ENCODE measurements around the gene SNTG2.

DNA sequence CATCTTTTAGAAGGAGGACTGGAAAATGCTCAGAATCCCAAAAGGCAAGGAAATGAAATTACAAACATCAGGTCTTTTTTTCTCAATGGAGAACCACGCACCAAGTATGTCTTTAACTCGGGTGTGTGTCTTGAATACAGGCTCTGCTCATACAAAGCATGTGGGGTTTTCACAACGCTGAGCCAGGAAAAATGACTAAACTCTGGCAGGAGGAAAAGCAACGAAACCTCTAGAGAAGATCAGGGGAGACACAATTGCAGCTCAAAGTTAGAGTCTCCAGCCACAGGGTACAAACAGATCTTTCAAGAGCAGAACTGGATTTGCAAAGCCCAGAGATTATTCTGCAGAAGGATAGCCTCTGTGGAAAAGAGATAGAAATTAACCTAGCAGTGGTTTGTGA lies 419.8 kb downstream of the SNTG2 start:
- TF ChIP-seq, protein P1, sequence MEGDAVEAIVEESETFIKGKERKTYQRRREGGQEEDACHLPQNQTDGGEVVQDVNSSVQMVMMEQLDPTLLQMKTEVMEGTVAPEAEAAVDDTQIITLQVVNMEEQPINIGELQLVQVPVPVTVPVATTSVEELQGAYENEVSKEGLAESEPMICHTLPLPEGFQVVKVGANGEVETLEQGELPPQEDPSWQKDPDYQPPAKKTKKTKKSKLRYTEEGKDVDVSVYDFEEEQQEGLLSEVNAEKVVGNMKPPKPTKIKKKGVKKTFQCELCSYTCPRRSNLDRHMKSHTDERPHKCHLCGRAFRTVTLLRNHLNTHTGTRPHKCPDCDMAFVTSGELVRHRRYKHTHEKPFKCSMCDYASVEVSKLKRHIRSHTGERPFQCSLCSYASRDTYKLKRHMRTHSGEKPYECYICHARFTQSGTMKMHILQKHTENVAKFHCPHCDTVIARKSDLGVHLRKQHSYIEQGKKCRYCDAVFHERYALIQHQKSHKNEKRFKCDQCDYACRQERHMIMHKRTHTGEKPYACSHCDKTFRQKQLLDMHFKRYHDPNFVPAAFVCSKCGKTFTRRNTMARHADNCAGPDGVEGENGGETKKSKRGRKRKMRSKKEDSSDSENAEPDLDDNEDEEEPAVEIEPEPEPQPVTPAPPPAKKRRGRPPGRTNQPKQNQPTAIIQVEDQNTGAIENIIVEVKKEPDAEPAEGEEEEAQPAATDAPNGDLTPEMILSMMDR (IDR thresholded peaks at IDR 0.05; ENCODE audit: extremely low read depth in 1 of 2, insufficient read depth in 1 of 2, low read depth in 1 of 2, low read length in 2 of 2), result no peak
- TF ChIP-seq EZH2 (IDR thresholded peaks at IDR 0.05; ENCODE audit: borderline replicate concordance, low read depth, low read length, severe bottlenecking), result no peak
- TF ChIP-seq, protein P2, sequence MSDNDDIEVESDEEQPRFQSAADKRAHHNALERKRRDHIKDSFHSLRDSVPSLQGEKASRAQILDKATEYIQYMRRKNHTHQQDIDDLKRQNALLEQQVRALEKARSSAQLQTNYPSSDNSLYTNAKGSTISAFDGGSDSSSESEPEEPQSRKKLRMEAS (IDR thresholded peaks at IDR 0.05; ENCODE audit: insufficient read depth, insufficient read length), result no peak
- TF ChIP-seq POLR2A (IDR thresholded peaks at IDR 0.05; ENCODE audit: low read depth, low read length), result no peak
